Body of pancreas (tissue), 4 donors: ENCODE measurements around the gene CEP192. TPM values are rescaled to one million over a fixed set of nuclear protein-coding genes. Genes with fewer than 3 reads are reported as not detected.

Experiments used
- ATAC-seq: fragments of 150-250 bp; one replicate; pipeline ENCODE4 v1.9.1; 2016
- DNase-seq, 4 donors: peaks; one replicate each; pipeline ENCODE4 v3.0.0-alpha.2; 2019
- H3K27ac ChIP-seq, 4 donors: fragments of 200-600 bp; sonication (generic); 1 replicate in 3 of 4; 2 replicates in 1 of 4; pipeline versions ENCODE4 v1.5.1 to v1.6.1; 2016 to 2019; ENCODE audit warnings: mild to moderate bottlenecking in 1 of 4, mixed read lengths in 1 of 4, moderate library complexity in 1 of 4
- H3K27me3 ChIP-seq, 2 donors: fragments of 200-600 bp; sonication (generic); one replicate each; pipeline ENCODE4 v1.6.0; 2016; ENCODE audit warnings: mild to moderate bottlenecking in 1 of 2
- H3K36me3 ChIP-seq, 2 donors: fragments of 200-600 bp; sonication (generic); replicated peaks in 1 of 2; 2 replicates each; pipeline ENCODE4 v1.5.1; 2016; ENCODE audit warnings: low read depth in 2 of 2; ENCODE audit not compliant: insufficient read depth in 1 of 2
- H3K4me1 ChIP-seq: fragments of 200-600 bp; sonication (generic); one replicate; pipeline ENCODE4 v1.6.0; 2016
- H3K4me3 ChIP-seq, 2 donors: fragments of 200-600 bp; sonication (generic); 1 replicate in 1 of 2; 2 replicates in 1 of 2; pipeline ENCODE4 v1.5.1; 2016 to 2019
- H3K9me3 ChIP-seq, 3 donors: fragments of 200-600 bp; sonication (generic); 1 replicate in 2 of 3; 2 replicates in 1 of 3; pipeline ENCODE4 v1.5.1; 2016
- POLR2A ChIP-seq, 3 donors: fragments of 450-650 bp; IDR thresholded peaks; one replicate each; pipeline ENCODE4 v1.6.1; 2016; ENCODE audit warnings: antibody characterized with exemption in 3 of 3, mild to moderate bottlenecking in 2 of 3
- WGBS, 2 donors: methylation state at CpG; one replicate each; pipeline ENCODE4 v1.1.5; 2017; 5-methylcytosine and 5-hydroxymethylcytosine counted together
- intact Hi-C: fragments of 100-400 bp; cut with DNase I; formaldehyde crosslinking; loops from one replicate; pipeline ENCODE4 v1.15.1; 2023
- total RNA-seq, 2 donors: library from RNA; depleted of rRNA; stranded (reverse); fragments of >200 nt; gene quantifications; one replicate each; pipeline ENCODE4 v1.1.0, GENCODE V29; 2016
- TF ChIP-seq, protein P1 (sequence below), 7 experiments: fragments of 450-650 bp in 4 of 7; fragments of 200-600 bp in 3 of 7; sonication (generic) in 3 of 7; IDR thresholded peaks; one replicate each; pipeline ENCODE4 v1.5.1; 2016 to 2019; ENCODE audit warnings: antibody characterized with exemption in 7 of 7

CEP192 gene
- total RNA-seq, 2 donors from 2014 or later, result 21.1 to 25.4 TPM

DNA sequence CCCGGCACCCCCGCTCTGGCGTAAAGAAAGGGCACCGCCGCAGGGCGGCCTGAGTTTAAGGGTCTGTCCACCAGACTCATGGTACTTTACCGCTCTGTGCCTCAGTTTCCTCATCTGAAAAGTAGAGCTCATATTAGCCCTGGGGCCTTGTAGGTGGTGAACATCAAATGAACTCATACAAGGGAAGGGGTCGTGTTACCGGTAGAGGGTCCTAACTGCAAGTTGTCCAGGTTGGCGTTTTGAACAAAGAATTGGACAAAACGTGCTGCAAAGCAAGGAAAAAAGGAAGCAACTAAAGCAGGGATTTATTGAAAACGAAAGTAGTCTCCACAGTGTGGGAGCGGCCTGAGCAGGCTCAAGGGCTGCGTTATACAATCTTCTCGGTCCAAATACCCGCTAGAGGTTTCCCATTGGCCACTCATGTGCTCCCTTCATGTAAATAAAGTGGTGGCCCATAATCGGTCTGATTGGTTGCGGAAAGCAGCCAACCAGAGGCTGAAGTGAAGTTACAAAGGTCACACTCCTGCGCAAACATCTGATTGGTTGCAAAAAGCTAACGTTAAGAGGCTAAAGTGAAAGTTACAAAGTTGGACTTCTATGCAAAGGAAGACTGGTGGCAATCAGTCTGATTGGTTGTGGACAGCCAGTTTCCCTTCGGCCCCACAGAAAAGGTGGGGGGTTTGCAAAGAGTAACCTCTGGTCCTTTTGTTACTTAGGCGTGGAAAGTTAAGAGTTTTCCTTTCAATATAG, 146.7 kb downstream of the CEP192 start:
- H3K9me3 ChIP-seq, result no peaks in the 10 kb centered on the region
- peak; percentile 80 for ATAC-seq
- H3K27me3 ChIP-seq, result no peaks in the 10 kb centered on the region
- TF ChIP-seq, protein P1, sequence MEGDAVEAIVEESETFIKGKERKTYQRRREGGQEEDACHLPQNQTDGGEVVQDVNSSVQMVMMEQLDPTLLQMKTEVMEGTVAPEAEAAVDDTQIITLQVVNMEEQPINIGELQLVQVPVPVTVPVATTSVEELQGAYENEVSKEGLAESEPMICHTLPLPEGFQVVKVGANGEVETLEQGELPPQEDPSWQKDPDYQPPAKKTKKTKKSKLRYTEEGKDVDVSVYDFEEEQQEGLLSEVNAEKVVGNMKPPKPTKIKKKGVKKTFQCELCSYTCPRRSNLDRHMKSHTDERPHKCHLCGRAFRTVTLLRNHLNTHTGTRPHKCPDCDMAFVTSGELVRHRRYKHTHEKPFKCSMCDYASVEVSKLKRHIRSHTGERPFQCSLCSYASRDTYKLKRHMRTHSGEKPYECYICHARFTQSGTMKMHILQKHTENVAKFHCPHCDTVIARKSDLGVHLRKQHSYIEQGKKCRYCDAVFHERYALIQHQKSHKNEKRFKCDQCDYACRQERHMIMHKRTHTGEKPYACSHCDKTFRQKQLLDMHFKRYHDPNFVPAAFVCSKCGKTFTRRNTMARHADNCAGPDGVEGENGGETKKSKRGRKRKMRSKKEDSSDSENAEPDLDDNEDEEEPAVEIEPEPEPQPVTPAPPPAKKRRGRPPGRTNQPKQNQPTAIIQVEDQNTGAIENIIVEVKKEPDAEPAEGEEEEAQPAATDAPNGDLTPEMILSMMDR (IDR thresholded peaks at IDR 0.05), result no peak
- peak in 2 of 3 donors; percentile 14 to 47 for TF ChIP-seq POLR2A (IDR thresholded peaks at IDR 0.05)
- peak overlapping the region in 1 of 2 donors; percentile 50 for H3K4me3 ChIP-seq
- WGBS, 2 donors, result 49 to 67% methylated on average over 22 of the region's 22 CpGs
- peak overlapping the region in 2 of 4 donors; percentile 45 to 58 for H3K27ac ChIP-seq
- H3K36me3 ChIP-seq, result no peaks in the 10 kb centered on the region
- peaks cover 15% of the 10 kb centered on the region for H3K4me1 ChIP-seq
- DNase-seq, result peak; percentile 37 to 82 (median 53)
- intact Hi-C loops, result no loop called here

DNA sequence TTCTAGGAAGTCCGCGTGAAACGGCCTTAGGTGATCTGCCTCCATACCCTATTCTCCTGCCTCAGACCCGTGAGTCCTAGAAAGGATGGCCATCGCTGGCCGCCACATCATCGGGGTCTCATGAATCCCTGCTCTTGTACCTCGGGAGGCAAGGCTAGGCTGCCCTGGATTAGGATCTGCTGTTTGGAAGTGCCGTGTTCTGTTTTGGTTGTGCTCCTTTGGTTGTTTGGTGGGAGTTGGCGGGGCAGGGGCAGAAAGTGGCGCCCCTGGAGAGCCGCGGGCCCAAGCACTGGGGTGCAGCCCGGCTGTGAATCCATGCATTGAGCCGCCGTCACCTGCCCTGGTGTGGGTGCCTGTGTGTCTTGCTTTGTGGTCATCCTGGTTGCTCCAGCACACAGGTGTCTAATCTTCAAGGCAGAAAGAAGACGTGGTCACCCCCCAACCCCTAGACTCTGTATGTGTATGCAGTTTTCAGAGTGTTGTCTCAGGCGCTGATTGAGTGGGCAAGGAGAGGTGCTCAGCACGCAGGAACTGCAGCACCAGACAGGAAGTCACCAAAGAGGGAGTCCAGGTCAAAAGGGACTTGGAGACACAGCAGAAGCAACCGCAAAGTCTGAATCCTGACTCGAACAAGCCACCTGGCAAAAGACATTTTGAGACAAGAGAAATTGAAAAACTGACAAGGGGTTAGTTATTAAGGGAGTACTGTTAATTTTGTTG, 147.4 kb downstream of the CEP192 start:
- WGBS, 2 donors, result 93 to 96% methylated on average over 14 to 21 of the region's 21 CpGs
- TF ChIP-seq, protein P1 (IDR thresholded peaks at IDR 0.05), result no peak
- TF ChIP-seq POLR2A (IDR thresholded peaks at IDR 0.05), result no peak
- Histone ChIP-seq H3K27me3 (no peaks in the 10 kb centered on the region), H3K4me3 (no peak overlapping the region), H3K36me3 (no peaks in the 10 kb centered on the region), H3K27ac (no peak overlapping the region), H3K9me3 (no peaks in the 10 kb centered on the region), H3K4me1 (peaks cover 15% of the 10 kb centered on the region)
- DNase-seq, result no peak
- no peak for ATAC-seq
- intact Hi-C loops, result no loop called here

DNA sequence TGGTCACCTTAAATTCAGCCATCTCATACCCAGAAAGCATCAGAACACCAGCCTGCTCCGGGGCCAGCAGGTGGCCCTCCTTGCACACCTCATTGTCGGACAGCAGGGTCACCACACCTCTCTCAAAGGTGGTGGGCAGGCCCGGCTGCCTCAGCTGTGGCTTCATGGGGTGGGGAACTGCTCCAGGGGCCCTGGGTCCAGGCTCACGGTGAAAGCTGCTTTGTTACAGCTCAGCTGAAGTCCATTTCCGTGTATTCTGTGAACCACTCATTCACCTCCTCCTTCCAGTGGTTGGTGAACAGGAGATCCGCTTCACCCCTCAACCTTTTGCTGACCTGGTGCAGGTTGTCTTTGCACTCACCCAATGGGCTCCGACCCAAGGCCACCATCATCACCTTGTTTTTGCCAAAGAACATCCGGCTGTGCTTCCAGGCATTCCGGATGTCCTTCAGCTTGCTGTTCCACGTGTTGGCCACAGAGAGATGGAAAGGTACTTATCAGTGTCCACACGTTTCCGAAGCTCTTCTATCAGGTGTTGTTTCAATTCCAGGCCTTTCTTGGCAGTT, 148.8 kb downstream of the CEP192 start:
- H3K9me3 ChIP-seq, result peaks cover 0 to 9% (median 0%) of the 10 kb centered on the region in 3 donors
- 57 to 73% methylated on average over 10 to 12 of the region's 12 CpGs for WGBS, 2 donors
- TF ChIP-seq POLR2A (IDR thresholded peaks at IDR 0.05), result no peak
- TF ChIP-seq, protein P1 (IDR thresholded peaks at IDR 0.05), result no peak
- intact Hi-C loops, result no loop called here
- no peak overlapping the region for H3K27ac ChIP-seq
- no peaks in the 10 kb centered on the region for H3K36me3 ChIP-seq
- no peak for ATAC-seq
- peaks cover 15% of the 10 kb centered on the region for H3K4me1 ChIP-seq
- H3K27me3 ChIP-seq, result no peaks in the 10 kb centered on the region
- H3K4me3 ChIP-seq, result no peak overlapping the region
- DNase-seq, result no peak

DNA sequence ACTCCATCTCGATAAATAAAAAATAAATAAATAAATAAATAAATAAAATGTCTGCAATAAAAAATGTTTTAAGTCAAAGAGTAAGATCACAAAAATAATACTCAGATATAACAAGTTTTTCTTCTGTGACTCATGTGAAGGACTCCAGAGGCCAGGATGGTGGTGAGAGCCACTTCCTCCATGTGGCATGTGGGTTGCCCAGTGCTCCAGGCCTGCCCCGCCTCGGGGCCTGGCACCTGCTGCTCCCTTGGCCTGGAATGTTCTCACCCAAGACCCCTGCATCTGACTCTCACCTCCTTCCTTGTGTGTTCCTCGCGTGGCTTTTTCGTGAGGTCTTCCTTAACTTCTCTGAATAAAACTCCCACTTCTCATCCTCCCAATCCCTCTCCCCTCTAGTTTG, 150.0 kb downstream of the CEP192 start:
- peaks cover 13% of the 10 kb centered on the region for H3K4me1 ChIP-seq
- no peak for ATAC-seq

More for the DNA sequence above, 150.0 kb downstream of the CEP192 start:
- no peak for TF ChIP-seq POLR2A (IDR thresholded peaks at IDR 0.05)
- TF ChIP-seq, protein P1 (IDR thresholded peaks at IDR 0.05), result no peak
- H3K27me3 ChIP-seq, result no peaks in the 10 kb centered on the region
- H3K27ac ChIP-seq, result no peak overlapping the region
- 89 to 91% methylated on average over 6 of the region's 6 CpGs for WGBS, 2 donors
- DNase-seq, result no peak
- H3K9me3 ChIP-seq, result peaks cover 0 to 9% (median 0%) of the 10 kb centered on the region in 3 donors
- intact Hi-C loops, result no loop called here
- no peak overlapping the region for H3K4me3 ChIP-seq
- no peaks in the 10 kb centered on the region for H3K36me3 ChIP-seq
